ENCODE data around the gene WFDC12.

Gene WFDC12

DNA sequence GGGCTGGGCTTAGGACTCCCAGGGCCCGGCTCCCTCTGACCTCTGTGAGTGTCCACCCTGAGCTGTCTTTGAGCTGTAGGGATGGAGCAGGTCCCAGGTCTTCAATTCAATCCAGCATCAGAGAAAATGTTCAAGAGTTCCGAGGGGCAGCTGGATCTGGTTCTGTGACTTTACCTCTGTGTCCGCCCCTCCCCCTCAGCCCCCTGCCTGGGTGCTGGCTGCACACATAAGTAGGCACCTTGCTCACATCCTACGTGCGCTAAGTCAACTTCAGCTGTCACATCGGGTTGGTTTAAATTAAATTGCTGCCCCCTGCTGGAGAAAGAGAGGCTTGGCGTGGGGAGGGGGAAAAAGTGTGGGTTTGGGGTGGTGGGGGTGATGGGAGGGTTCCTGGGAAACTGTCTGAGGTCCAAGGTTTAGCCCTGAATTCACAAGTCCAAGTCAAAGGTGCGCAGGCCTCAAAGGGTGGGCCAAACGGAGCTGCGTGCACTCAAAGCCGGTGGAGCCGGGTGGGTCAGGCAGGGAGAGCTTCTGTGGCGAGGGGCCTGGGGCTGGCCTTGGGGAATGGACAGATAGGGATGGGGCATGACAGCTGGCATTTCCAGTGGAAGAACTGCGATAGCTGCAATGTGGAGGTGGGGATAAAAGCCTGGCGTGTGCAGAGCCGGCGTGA, 12.3 kb downstream of the WFDC12 start:
- no peak for DNase-seq (ENCODE audit: extremely low read depth, low read depth)
- TF ChIP-seq, protein P1, sequence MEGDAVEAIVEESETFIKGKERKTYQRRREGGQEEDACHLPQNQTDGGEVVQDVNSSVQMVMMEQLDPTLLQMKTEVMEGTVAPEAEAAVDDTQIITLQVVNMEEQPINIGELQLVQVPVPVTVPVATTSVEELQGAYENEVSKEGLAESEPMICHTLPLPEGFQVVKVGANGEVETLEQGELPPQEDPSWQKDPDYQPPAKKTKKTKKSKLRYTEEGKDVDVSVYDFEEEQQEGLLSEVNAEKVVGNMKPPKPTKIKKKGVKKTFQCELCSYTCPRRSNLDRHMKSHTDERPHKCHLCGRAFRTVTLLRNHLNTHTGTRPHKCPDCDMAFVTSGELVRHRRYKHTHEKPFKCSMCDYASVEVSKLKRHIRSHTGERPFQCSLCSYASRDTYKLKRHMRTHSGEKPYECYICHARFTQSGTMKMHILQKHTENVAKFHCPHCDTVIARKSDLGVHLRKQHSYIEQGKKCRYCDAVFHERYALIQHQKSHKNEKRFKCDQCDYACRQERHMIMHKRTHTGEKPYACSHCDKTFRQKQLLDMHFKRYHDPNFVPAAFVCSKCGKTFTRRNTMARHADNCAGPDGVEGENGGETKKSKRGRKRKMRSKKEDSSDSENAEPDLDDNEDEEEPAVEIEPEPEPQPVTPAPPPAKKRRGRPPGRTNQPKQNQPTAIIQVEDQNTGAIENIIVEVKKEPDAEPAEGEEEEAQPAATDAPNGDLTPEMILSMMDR (IDR thresholded peaks at IDR 0.05; ENCODE audit: low read depth, low read length, missing control alignments) = peak; percentile 47
- no peak overlapping the region for H3K4me3 ChIP-seq (replicated peaks; ENCODE audit: low read depth, low read length)

DNA sequence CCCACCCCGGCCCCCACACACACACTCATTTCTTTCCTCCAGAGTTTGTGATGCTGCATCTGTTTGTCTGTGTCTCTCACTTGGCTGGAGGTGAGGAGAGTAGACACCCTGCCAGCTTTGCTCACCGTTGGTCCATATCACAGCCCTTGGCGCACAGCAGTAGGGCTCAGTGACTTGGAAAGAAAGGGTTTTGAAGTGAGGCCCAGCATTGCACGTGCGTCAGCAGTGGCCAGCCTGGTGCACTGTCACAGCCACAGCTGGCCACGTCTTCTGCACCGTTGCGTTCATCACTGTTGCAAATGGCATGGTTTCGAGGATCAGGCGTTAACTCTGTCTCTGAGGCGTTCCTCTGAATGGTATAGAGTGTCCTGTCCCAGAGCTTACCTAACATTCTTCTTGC, 13.0 kb downstream of the WFDC12 start:
- H3K4me3 ChIP-seq (replicated peaks; ENCODE audit: low read depth, low read length) = no peak overlapping the region
- TF ChIP-seq, protein P1 (IDR thresholded peaks at IDR 0.05; ENCODE audit: low read depth, low read length, missing control alignments) = no peak
- DNase-seq (ENCODE audit: extremely low read depth, low read depth) = no peak

DNA sequence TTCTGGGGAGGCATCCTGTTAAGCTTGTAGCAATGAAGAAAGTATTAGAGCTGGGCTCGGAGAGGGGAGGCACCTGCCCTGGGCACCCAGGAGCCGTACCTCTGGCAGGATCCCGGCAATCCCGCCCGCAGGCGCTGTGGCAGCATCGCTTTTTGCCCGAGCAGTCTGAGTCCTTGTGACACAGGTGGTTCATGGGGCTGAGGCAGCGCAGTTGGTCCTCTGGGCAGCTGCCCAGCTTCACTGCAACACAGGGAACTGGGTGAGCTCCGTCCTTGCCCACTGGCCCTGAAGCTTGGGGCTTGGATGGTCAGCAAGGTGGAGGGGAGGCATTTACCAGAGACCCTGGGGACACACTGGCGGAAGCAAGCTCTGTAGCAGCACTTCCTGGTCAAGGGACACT, 14.0 kb downstream of the WFDC12 start:
- no peak overlapping the region for H3K4me3 ChIP-seq (replicated peaks; ENCODE audit: low read depth, low read length)
- TF ChIP-seq, protein P1 (IDR thresholded peaks at IDR 0.05; ENCODE audit: low read depth, low read length, missing control alignments) = no peak
- DNase-seq (ENCODE audit: extremely low read depth, low read depth) = no peak

DNA sequence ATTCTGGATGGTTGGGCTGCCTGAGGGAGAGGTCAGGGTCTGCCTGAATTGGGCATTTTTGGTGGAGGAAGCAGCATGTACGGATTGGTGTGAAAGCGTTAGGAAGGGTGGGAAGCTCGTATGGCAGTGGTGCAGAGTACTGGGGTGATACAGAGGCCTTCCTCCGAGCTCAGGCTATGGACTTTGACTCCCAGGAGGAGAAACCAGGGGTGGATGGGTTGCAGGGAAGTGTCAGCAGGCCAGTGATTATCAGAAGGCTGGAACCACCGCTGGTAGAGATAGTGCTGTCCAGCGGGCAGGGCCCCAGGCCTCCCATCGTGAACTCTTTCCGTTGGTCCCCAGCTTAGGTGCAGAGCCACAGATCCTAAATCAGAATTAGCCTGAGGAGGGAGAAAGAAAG, 14.6 kb downstream of the WFDC12 start:
- TF ChIP-seq, protein P1 (IDR thresholded peaks at IDR 0.05; ENCODE audit: low read depth, low read length, missing control alignments) = no peak
- DNase-seq (ENCODE audit: extremely low read depth, low read depth) = no peak
- H3K4me3 ChIP-seq (replicated peaks; ENCODE audit: low read depth, low read length) = no peak overlapping the region

DNA sequence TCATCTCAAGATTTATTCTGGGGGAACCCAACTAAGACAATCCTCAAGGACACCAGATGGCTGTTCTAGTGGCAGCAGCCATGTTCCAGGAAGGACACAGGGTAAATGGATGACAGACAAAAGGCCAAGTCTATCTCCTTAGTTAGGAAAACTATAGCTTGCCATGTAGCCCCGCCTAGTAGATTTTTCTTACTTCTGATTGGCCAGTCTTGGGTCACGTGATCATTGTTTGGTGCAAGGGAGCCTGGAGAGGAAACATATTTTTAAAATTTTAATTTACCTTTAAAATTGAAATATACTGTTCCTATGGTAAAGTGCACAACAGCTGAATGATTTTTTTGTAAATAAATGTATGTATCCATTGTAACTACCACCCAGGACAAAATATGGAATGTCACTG, 18.9 kb downstream of the WFDC12 start:
- no peak overlapping the region for H3K4me3 ChIP-seq (replicated peaks; ENCODE audit: low read depth, low read length)
- TF ChIP-seq, protein P1 (IDR thresholded peaks at IDR 0.05; ENCODE audit: low read depth, low read length, missing control alignments) = no peak

DNA sequence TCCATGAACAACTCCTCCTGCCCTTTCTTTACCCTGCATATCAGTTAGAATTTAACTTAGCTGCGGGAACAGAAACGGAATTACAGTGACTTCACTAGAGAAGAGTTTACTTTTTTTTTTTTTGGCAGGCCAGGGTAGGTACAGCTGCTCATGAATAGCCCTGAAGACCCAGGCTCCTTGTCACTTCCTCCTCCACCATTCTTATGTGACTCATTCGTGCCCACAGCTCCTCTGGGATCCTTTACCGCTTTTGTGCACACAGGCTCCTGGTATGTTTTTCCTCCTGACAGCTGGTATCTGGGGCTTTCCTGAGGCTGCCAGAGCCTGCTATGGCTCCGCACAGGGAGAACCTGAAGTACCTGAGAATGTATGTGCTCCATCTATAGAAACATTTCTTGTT, 19.5 kb downstream of the WFDC12 start:
- no peak for DNase-seq (ENCODE audit: extremely low read depth, low read depth)

More for the DNA sequence above, 18.9 kb downstream of the WFDC12 start:
- no peak for DNase-seq (ENCODE audit: extremely low read depth, low read depth)

More for the DNA sequence above, 19.5 kb downstream of the WFDC12 start:
- H3K4me3 ChIP-seq (replicated peaks; ENCODE audit: low read depth, low read length) = no peak overlapping the region
- TF ChIP-seq, protein P1 (IDR thresholded peaks at IDR 0.05; ENCODE audit: low read depth, low read length, missing control alignments) = no peak

Data from HFF-Myc (cell line).